ENCODE results near the gene RNF13. TPM values are rescaled to one million over a fixed set of nuclear protein-coding genes. Genes with fewer than 3 reads are reported as not detected.
"Not testable (repeated sequence)": the region's sequence is repeated elsewhere in the genome, so short reads cannot be mapped to it uniquely, and the experiment has no call there.

The RNF13 gene
- total RNA-seq, 4 donors from 2014 or later = 62.3 to 106 (median 91.1) TPM

GRCh38 chr3:149970716-149971402 is 157.8 kb downstream of the RNF13 start, which contains the start of gene PFN2:
Gene PFN2 (minus strand): TSS chr3:149970895. CDS start chr3:149970856, 39 bp downstream.
- peak; percentile 83 for ATAC-seq
- Histone ChIP-seq H3K27ac (peak within 1 kb of the TSS; percentile 81 to 98 (median 98)), H3K4me1 (peaks cover 0 to 45% (median 9%) of the 10 kb centered on the region in 3 donors), H3K27me3 (no peaks in the 10 kb centered on the region), H3K36me3 (peaks cover 0 to 4% of the 10 kb centered on the region in 2 donors), H3K9me3 (no peaks in the 10 kb centered on the region), H3K4me3 (peak within 1 kb of the TSS; percentile 80 to 99)
- TF ChIP-seq, protein P1, sequence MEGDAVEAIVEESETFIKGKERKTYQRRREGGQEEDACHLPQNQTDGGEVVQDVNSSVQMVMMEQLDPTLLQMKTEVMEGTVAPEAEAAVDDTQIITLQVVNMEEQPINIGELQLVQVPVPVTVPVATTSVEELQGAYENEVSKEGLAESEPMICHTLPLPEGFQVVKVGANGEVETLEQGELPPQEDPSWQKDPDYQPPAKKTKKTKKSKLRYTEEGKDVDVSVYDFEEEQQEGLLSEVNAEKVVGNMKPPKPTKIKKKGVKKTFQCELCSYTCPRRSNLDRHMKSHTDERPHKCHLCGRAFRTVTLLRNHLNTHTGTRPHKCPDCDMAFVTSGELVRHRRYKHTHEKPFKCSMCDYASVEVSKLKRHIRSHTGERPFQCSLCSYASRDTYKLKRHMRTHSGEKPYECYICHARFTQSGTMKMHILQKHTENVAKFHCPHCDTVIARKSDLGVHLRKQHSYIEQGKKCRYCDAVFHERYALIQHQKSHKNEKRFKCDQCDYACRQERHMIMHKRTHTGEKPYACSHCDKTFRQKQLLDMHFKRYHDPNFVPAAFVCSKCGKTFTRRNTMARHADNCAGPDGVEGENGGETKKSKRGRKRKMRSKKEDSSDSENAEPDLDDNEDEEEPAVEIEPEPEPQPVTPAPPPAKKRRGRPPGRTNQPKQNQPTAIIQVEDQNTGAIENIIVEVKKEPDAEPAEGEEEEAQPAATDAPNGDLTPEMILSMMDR (IDR thresholded peaks at IDR 0.05) = no peak
- TF ChIP-seq EP300 (IDR thresholded peaks at IDR 0.05) = no peak
- peak; percentile 60 for TF ChIP-seq POLR2AphosphoS5 (IDR thresholded peaks at IDR 0.05)
- peak in 1 of 2 donors; percentile 37 for TF ChIP-seq POLR2A (IDR thresholded peaks at IDR 0.05)
- WGBS, 2 donors (ENCODE audit: low coverage in 1 of 2) = no CpG with 5 or more reads among the region's 102 CpGs

- peak overlapping the region; percentile 81 to 98 (median 98) for H3K27ac ChIP-seq
- whole genome bisulfite sequencing, 2 donors (ENCODE audit: low coverage in 1 of 2) = 3 to 4% methylated on average over 3 to 14 of the region's 42 CpGs
- TF ChIP-seq POLR2AphosphoS5 (IDR thresholded peaks at IDR 0.05) (no peak), POLR2A (IDR thresholded peaks at IDR 0.05) (no peak)
- TF ChIP-seq, protein P1 (IDR thresholded peaks at IDR 0.05) = peak in 1 of 4 experiments; percentile 4
- H3K36me3 ChIP-seq = no peaks in the 10 kb centered on the region
- ATAC-seq = peak; percentile 33
- peaks cover 0 to 41% (median 9%) of the 10 kb centered on the region in 3 donors for H3K4me1 ChIP-seq
- H3K27me3 ChIP-seq = no peaks in the 10 kb centered on the region
- no peaks in the 10 kb centered on the region for H3K9me3 ChIP-seq
- H3K4me3 ChIP-seq = peak overlapping the region; percentile 80 to 99
These were observed 158.5 kb downstream of the RNF13 start for GRCh38 chr3:149971403-149972075.

DNA sequence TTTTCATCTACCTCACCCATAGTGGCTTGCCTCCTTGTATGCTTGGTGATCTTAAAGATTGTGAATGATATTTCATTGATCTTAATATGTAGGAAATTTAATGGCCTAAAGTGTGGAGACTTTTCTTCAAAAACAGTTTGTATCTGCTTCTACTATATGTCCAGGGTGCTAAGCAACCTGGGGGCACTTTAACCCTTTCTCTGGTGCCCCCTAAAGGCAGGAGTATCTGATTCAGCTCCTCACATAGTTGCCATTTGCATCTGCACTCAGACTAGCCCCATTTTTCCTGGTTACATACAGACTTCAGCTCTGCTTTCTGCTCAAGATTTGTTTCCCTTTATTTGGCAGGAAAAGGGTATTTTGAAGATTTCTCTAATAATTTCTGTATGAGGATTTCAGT is 162.9 kb downstream of the RNF13 start:
- Histone ChIP-seq H3K36me3 (no peaks in the 10 kb centered on the region), H3K4me3 (no peak overlapping the region), H3K9me3 (no peaks in the 10 kb centered on the region), H3K27ac (no peak overlapping the region), H3K4me1 (peaks cover 0 to 25% (median 4%) of the 10 kb centered on the region in 3 donors), H3K27me3 (no peaks in the 10 kb centered on the region)
- no peak for TF ChIP-seq POLR2AphosphoS5 (IDR thresholded peaks at IDR 0.05)
- no peak for TF ChIP-seq POLR2A (IDR thresholded peaks at IDR 0.05)
- TF ChIP-seq, protein P1 (IDR thresholded peaks at IDR 0.05) = no peak
- no peak for TF ChIP-seq EP300 (IDR thresholded peaks at IDR 0.05)
- ATAC-seq = no peak

GRCh38 chr3:149977386-149977785 is 164.4 kb downstream of the RNF13 start:
- WGBS, 2 donors (ENCODE audit: low coverage in 1 of 2) = 65 to 76% methylated on average over 2 of the region's 2 CpGs
- Histone ChIP-seq H3K27me3 (no peaks in the 10 kb centered on the region), H3K27ac (no peak overlapping the region), H3K36me3 (no peaks in the 10 kb centered on the region), H3K4me1 (peaks cover 0 to 18% (median 0%) of the 10 kb centered on the region in 3 donors), H3K9me3 (no peaks in the 10 kb centered on the region), H3K4me3 (no peak overlapping the region)
- TF ChIP-seq, protein P1 (IDR thresholded peaks at IDR 0.05) = no peak
- TF ChIP-seq POLR2A (IDR thresholded peaks at IDR 0.05) (no peak), POLR2AphosphoS5 (IDR thresholded peaks at IDR 0.05) (no peak), EP300 (IDR thresholded peaks at IDR 0.05) (no peak)
- no peak for ATAC-seq

DNA sequence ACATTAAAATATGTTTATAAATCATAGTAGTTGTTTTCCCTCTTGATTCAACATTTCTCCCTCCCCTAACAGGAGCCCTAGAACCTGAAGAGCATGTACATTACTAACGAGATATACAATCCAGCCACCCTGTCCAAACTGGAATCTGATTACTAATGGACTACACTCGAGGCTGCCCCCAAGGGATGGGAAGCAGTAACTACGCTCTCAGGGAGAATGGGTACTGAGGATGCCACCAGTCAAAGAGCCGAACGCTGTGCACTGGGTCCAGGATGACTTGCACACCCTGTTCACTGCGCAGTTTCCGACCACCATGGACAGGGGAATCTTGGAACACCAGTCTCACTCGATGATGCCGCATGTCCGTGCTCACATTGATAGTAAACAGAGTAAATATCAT is 169.0 kb downstream of the RNF13 start:
- not testable (repeated sequence) for H3K27me3 ChIP-seq, H3K4me3 ChIP-seq, H3K9me3 ChIP-seq, ATAC-seq, H3K36me3 ChIP-seq, H3K27ac ChIP-seq
- WGBS, 2 donors (ENCODE audit: low coverage in 1 of 2) = 83% methylated on average over 2 of the region's 10 CpGs; no CpG with 5 or more reads in 1 of the 2 donors
- H3K4me1 ChIP-seq = peaks cover 0 to 17% (median 0%) of the 10 kb centered on the region in 3 donors

DNA sequence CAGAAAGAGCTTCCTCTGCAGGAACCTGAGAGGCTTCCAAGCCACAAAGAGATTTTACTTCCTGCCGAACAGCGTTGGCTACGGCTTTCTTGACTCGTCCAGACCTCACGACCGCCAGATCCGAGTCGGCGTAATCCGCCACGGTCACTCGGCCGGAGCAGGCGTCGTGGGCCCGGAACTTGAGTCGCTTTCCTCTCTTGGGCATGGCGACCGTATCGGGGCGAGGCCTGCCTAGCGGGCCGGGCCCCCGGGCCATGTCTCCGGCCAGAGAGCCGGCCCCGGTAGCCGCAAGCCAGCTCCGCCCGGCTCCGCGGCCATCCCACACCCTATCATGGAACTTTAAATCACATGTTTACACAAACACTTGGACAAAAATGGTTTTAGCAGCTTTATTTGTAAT is 170.0 kb downstream of the RNF13 start:
- H3K27me3 ChIP-seq, ATAC-seq, H3K36me3 ChIP-seq, H3K27ac ChIP-seq, H3K4me1 ChIP-seq, H3K9me3 ChIP-seq, H3K4me3 ChIP-seq: not testable (repeated sequence)
- 93 to 98% methylated on average over 5 to 10 of the region's 32 CpGs for WGBS, 2 donors (ENCODE audit: low coverage in 1 of 2)
